CD14-positive monocyte (primary cell): ENCODE measurements around the gene FAM193A. TPM values are rescaled to one million over a fixed set of nuclear protein-coding genes. Genes with fewer than 3 reads are reported as not detected.
A peak's percentile ranks its signal among the peaks of the same experiment; 100 is the strongest.

Experiments
- DNase-seq, 3 donors: peaks; one replicate each; pipeline ENCODE4 v3.0.0-alpha.2; 2011 to 2022
- H2AFZ ChIP-seq: 2 replicates; pipeline ENCODE4 v1.6.0; 2012; ENCODE audit warnings: mild to moderate bottlenecking, low read depth, low read length, inconsistent platforms; ENCODE audit not compliant: insufficient read depth, poor library complexity, severe bottlenecking
- H3K27ac ChIP-seq, 2 donors: 1 replicate in 1 of 2; 2 replicates in 1 of 2; pipeline ENCODE4 v1.5.1; 2012 to 2013; ENCODE audit warnings: low read length in 2 of 2, control low read depth in 1 of 2, inconsistent platforms in 1 of 2, low read depth in 1 of 2, mild to moderate bottlenecking in 1 of 2
- H3K27me3 ChIP-seq, 2 donors: one replicate each; pipeline versions ENCODE4 v1.6.0 to v1.6.1; 2011 to 2013; ENCODE audit warnings: low read length in 2 of 2; ENCODE audit not compliant: control insufficient read depth in 2 of 2, insufficient read depth in 2 of 2
- H3K36me3 ChIP-seq, 2 donors: replicated peaks in 1 of 2; 1 replicate in 1 of 2; 2 replicates in 1 of 2; pipeline versions ENCODE4 v1.5.1 to v1.6.1; 2012 to 2013; ENCODE audit warnings: low read length in 2 of 2, control low read depth in 1 of 2, inconsistent platforms in 1 of 2, mild to moderate bottlenecking in 1 of 2; ENCODE audit not compliant: insufficient read depth in 2 of 2, control insufficient read depth in 1 of 2
- H3K4me1 ChIP-seq, 2 donors: 1 replicate in 1 of 2; 2 replicates in 1 of 2; pipeline versions ENCODE4 v1.5.1 to v1.6.1; 2012 to 2013; ENCODE audit warnings: low read length in 2 of 2, control low read depth in 1 of 2, inconsistent platforms in 1 of 2, mild to moderate bottlenecking in 1 of 2, moderate library complexity in 1 of 2; ENCODE audit not compliant: insufficient read depth in 2 of 2, control insufficient read depth in 1 of 2
- H3K4me2 ChIP-seq: replicated peaks from 2 replicates; pipeline ENCODE3; 2012; ENCODE audit warnings: low read length, moderate library complexity, mild to moderate bottlenecking; ENCODE audit not compliant: poor library complexity, severe bottlenecking; ENCODE audit errors: extremely low read depth
- H3K4me3 ChIP-seq, 3 experiments: fragments of 200-600 bp in 1 of 3; sonication (generic) in 1 of 3; replicated peaks in 1 of 3; 1 replicate in 2 of 3; 2 replicates in 1 of 3; pipeline ENCODE4 v1.5.1; 2011 to 2013; ENCODE audit warnings: low read length in 3 of 3, mild to moderate bottlenecking in 3 of 3, control low read depth in 2 of 3, low read depth in 2 of 3, inconsistent platforms in 1 of 3, moderate library complexity in 1 of 3
- H3K79me2 ChIP-seq: 2 replicates; pipeline ENCODE4 v1.6.0; 2012; ENCODE audit warnings: mild to moderate bottlenecking, control low read depth, inconsistent platforms, low read length, moderate library complexity; ENCODE audit not compliant: insufficient read depth
- H3K9ac ChIP-seq: 2 replicates; pipeline ENCODE4 v1.6.0; 2017; ENCODE audit warnings: low read length, mild to moderate bottlenecking; ENCODE audit not compliant: insufficient read depth, poor library complexity, severe bottlenecking
- H3K9me3 ChIP-seq, 2 donors: replicated peaks in 1 of 2; 1 replicate in 1 of 2; 2 replicates in 1 of 2; pipeline versions ENCODE4 v1.5.1 to v1.6.1; 2012 to 2013; ENCODE audit warnings: low read length in 2 of 2, control low read depth in 1 of 2; ENCODE audit not compliant: control insufficient read depth in 1 of 2, insufficient read depth in 1 of 2
- H4K20me1 ChIP-seq: 2 replicates; pipeline ENCODE4 v1.6.0; 2012; ENCODE audit warnings: mild to moderate bottlenecking, low read length, control low read depth, moderate library complexity; ENCODE audit not compliant: insufficient read depth
- H3K27ac Mint-ChIP-seq, 7 donors: one replicate each; pipeline ENCODE4 v1.8.0; 2020; ENCODE audit warnings: mild to moderate bottlenecking in 7 of 7, mixed read lengths in 7 of 7, moderate library complexity in 6 of 7, inconsistent platforms in 2 of 7
- H3K27me3 Mint-ChIP-seq, 3 donors: one replicate each; pipeline ENCODE4 v1.8.0; 2021 to 2022; ENCODE audit warnings: low read depth in 3 of 3, mild to moderate bottlenecking in 3 of 3, mixed read lengths in 3 of 3, moderate library complexity in 3 of 3, inconsistent platforms in 1 of 3
- H3K36me3 Mint-ChIP-seq, 2 donors: one replicate each; pipeline ENCODE4 v1.8.0; 2020; ENCODE audit warnings: mixed read lengths in 2 of 2, inconsistent platforms in 1 of 2, mild to moderate bottlenecking in 1 of 2
- H3K4me1 Mint-ChIP-seq: one replicate; pipeline ENCODE4 v1.8.0; 2020; ENCODE audit warnings: mild to moderate bottlenecking, mixed read lengths
- H3K4me3 Mint-ChIP-seq, 2 donors: one replicate each; pipeline ENCODE4 v1.8.0; 2020; ENCODE audit warnings: mild to moderate bottlenecking in 2 of 2, mixed read lengths in 2 of 2, moderate library complexity in 1 of 2
- H3K9me3 Mint-ChIP-seq, 7 donors: one replicate each; pipeline ENCODE4 v1.8.0; 2020 to 2022; ENCODE audit warnings: mixed read lengths in 7 of 7, mild to moderate bottlenecking in 6 of 7, moderate library complexity in 6 of 7, inconsistent platforms in 2 of 7
- CTCF ChIP-seq: fragments of 200-600 bp; IDR thresholded peaks from one replicate; pipeline ENCODE4 v1.8.0; 2022; ENCODE audit warnings: antibody characterized with exemption, mild to moderate bottlenecking
- WGBS: methylation state at CpG from one replicate; pipeline ENCODE4 v1.1.5; 2013; ENCODE audit warnings: missing lambda C conversion rate; ENCODE audit not compliant: insufficient coverage; 5-methylcytosine and 5-hydroxymethylcytosine counted together
- intact Hi-C, 2 donors: fragments of 100-400 bp; cut with micrococcal nuclease; formaldehyde crosslinking; loops; one replicate each; pipeline versions ENCODE4 v1.15.0 to v1.15.1; 2023
- polyA plus RNA-seq, 3 donors: library from polyadenylated mRNA; depleted of rRNA in 1 of 3; unstranded in 2 of 3; stranded (reverse) in 1 of 3; fragments of 300-500 nt in 2 of 3; fragments of >200 nt in 1 of 3; fragmentation: Illumina TruSeq in 2 of 3; gene quantifications; 1 replicate in 2 of 3; 2 replicates in 1 of 3; pipeline ENCODE4 v1.2.3, GENCODE V29; 2012 to 2021

The FAM193A gene
- polyA plus RNA-seq, 3 donors: 0.66 to 11.8 (median 0.82) TPM

- H3K9me3 ChIP-seq: no peaks in the 10 kb centered on the region
- intact Hi-C loops: no loop called here
- no peak overlapping the region for H3K4me2 ChIP-seq
- H3K27me3 ChIP-seq: no peaks in the 10 kb centered on the region
- peaks cover 19% of the 10 kb centered on the region for H3K4me1 Mint-ChIP-seq
- peaks cover 18% of the 10 kb centered on the region for H4K20me1 ChIP-seq
- peaks cover 0 to 15% of the 10 kb centered on the region in 2 donors for H3K4me1 ChIP-seq
- H3K4me3 Mint-ChIP-seq: no peak overlapping the region
- no peak overlapping the region for H2AFZ ChIP-seq
- no peaks in the 10 kb centered on the region for H3K27me3 Mint-ChIP-seq
- peaks cover 33 to 58% of the 10 kb centered on the region in 2 donors for H3K36me3 Mint-ChIP-seq
- H3K79me2 ChIP-seq: no peaks in the 10 kb centered on the region
- 100% methylated on average over 3 of the region's 6 CpGs for WGBS
- H3K4me3 ChIP-seq: no peak overlapping the region
- H3K9ac ChIP-seq: no peak overlapping the region
- no peak for DNase-seq
- H3K27ac Mint-ChIP-seq: no peak overlapping the region
- peaks cover 36 to 48% of the 10 kb centered on the region in 2 donors for H3K36me3 ChIP-seq
- TF ChIP-seq CTCF: no peak
- H3K9me3 Mint-ChIP-seq: peaks cover 2 to 15% (median 9%) of the 10 kb centered on the region in 7 donors
- no peak overlapping the region for H3K27ac ChIP-seq
Measured at GRCh38 chr4:2732526-2732925, 196.1 kb downstream of the FAM193A start.

GRCh38 chr4:2733001-2733843 lies 196.8 kb downstream of the FAM193A start:
- no peak overlapping the region for H3K4me2 ChIP-seq
- no peak for TF ChIP-seq CTCF
- no peak overlapping the region for H3K4me3 ChIP-seq
- H3K4me1 Mint-ChIP-seq: peaks cover 19% of the 10 kb centered on the region
- peaks cover 18% of the 10 kb centered on the region for H4K20me1 ChIP-seq
- intact Hi-C loops: no loop called here
- H2AFZ ChIP-seq: no peak overlapping the region
- H3K27me3 ChIP-seq: no peaks in the 10 kb centered on the region
- no peak overlapping the region for H3K9ac ChIP-seq
- H3K27me3 Mint-ChIP-seq: no peaks in the 10 kb centered on the region
- peak overlapping the region in 2 of 7 donors; percentile 26 to 66 for H3K27ac Mint-ChIP-seq
- H3K9me3 ChIP-seq: no peaks in the 10 kb centered on the region
- peaks cover 0 to 15% of the 10 kb centered on the region in 2 donors for H3K4me1 ChIP-seq
- 94% methylated on average over 21 of the region's 21 CpGs for WGBS
- H3K79me2 ChIP-seq: no peaks in the 10 kb centered on the region
- DNase-seq: no peak
- peaks cover 36 to 46% of the 10 kb centered on the region in 2 donors for H3K36me3 ChIP-seq
- H3K4me3 Mint-ChIP-seq: no peak overlapping the region
- peaks cover 33 to 58% of the 10 kb centered on the region in 2 donors for H3K36me3 Mint-ChIP-seq
- peaks cover 2 to 15% (median 9%) of the 10 kb centered on the region in 7 donors for H3K9me3 Mint-ChIP-seq
- no peak overlapping the region for H3K27ac ChIP-seq
